T47D (cell line): ENCODE measurements around the gene ARL5A.
A peak's percentile ranks its signal among the peaks of the same experiment; 100 is the strongest.

ENCODE experiments used
- DNase-seq, 2 experiments: peaks; one replicate each; pipeline versions ENCODE4 v3.0.0 to v3.0.0-alpha.2; 2011 to 2012; ENCODE audit warnings: low read depth in 1 of 2, low spot score in 1 of 2
- JUND ChIP-seq: IDR thresholded peaks from 2 replicates; pipeline ENCODE4 v1.6.1; 2012; ENCODE audit warnings: low read depth
- in situ Hi-C: cut with HindIII; loops from 2 replicates; pipeline ENCODE4 v1.10.0; 2016; ENCODE audit warnings: low sequenced_read_pairs, low pct_unique_long_range_greater_than_20kb

The ARL5A gene

DNA sequence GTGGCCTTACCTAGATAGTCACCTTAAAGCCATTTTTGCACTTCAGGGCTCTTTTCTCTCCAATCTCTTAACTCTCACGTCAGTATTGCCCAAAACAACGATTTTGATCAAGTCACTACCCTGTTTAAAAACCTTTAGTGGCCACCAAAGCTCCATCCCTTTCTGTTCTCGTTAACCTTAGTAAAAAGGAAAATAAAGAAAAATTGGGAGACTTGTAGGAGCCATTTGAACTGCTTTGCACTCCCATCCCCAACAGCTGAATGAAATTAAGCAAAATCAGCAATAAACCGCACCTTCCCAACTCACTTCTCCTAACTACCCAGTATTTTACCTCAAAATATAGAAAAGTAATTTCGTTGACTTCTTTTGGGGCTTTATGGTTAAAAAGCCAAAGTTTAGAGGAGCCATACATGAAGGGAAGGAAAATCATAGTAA, 686 bp upstream of the ARL5A start:
- DNase-seq, result no peak
- TF ChIP-seq JUND, result no peak
- in situ Hi-C loops, result no loop called here

DNA sequence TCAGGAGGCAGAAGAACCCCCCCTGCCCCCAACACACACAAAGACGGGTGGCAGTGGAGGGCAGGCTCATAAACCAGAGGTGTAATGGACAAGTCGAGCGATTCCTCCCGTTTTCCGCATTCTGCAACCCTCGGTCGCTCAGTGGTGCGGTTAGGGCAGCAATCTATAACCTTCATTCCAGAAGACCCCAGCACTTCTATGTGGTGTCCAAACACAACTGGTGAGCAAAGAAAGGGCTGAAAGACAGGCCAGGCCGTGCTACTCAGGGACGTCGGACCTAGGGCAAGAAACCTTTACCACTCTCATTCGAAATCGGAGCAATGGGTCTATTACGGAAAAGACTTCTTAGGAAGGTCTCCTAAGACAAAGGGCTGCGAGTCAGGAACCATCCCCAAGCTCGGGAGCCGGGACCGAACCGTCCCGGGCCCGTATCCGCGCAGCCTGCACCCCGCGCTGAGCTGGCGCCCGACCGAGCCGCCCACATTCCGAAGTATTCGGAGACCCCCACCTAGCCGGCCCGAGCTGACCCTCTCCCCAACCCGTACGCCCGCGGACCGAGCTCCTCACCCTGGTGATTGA, 568 bp downstream of the ARL5A start:
- no peak for DNase-seq
- in situ Hi-C loops, result no loop called here
- TF ChIP-seq JUND, result no peak

GRCh38 chr2:151826737-151827157, 1.5 kb downstream of the ARL5A start:
- DNase-seq, result no peak
- in situ Hi-C loops, result no loop called here
- TF ChIP-seq JUND, result no peak

- in situ Hi-C loops, result no loop called here
- no peak for TF ChIP-seq JUND
- no peak for DNase-seq
Measured at GRCh38 chr2:151824886-151825285, 3.3 kb downstream of the ARL5A start.

- in situ Hi-C loops, result no loop called here
- no peak for DNase-seq
- TF ChIP-seq JUND, result no peak
Measured at GRCh38 chr2:151823651-151824050, 4.6 kb downstream of the ARL5A start.

DNA sequence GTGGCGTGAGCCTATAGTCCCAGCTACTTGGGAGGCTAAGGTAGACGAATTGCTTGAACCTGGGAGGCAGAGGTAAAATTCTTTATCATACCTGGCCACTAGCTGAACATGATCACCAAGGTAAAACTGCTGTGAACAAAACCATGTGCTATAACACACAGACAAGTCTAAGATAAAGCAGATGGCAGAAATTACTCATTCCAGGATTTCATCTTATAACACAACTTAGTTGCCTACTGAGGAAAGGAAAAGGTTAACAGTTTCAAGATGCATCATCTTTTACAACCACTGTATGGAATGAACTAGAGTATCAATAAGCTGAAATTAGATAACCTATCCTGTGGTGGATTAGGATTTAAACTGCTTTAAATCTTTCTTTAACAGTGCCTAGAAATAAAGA, 8.3 kb downstream of the ARL5A start:
- DNase-seq, result no peak

DNA sequence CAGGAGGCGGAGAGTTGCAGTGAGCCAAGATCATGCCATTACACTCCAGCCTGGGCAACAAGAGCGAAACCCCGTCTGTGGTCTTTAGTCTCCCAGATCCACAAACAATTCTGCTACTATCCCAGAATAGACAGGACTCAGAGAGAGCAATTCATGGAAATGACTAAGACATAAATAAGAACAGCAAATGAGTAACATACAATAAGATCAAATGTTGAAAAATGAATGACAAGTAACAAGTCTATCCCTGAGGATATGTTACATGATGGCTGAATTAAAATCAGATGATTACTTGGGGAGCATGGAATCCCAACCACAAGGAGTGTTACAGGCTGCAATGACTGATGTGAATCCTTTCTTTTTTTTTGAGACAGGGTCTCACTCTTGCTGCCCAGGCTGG, 10.3 kb downstream of the ARL5A start:
- in situ Hi-C loops, result no loop called here
- DNase-seq, result no peak
- TF ChIP-seq JUND, result no peak

More for the DNA sequence above, 8.3 kb downstream of the ARL5A start:
- no peak for TF ChIP-seq JUND
- in situ Hi-C loops, result no loop called here

DNA sequence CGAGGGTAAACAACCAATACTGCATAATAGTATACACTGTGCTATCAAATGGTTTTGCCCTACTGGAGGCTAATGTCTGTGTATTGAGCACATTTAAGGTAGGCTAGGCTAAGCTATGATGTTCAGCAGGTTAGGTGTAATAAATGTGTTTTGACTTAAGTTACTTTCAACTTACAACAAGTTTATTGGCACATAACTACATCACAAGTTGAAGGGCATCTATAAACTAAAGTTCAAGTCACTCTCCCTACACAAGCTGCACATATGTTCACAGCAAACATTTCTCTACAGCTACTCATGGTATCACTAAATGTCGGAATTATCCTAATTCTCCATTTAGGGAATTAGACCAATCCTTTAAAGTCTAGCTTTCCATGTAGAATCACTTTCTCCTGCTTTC, 11.4 kb downstream of the ARL5A start:
- in situ Hi-C loops, result no loop called here
- TF ChIP-seq JUND, result no peak
- no peak for DNase-seq

DNA sequence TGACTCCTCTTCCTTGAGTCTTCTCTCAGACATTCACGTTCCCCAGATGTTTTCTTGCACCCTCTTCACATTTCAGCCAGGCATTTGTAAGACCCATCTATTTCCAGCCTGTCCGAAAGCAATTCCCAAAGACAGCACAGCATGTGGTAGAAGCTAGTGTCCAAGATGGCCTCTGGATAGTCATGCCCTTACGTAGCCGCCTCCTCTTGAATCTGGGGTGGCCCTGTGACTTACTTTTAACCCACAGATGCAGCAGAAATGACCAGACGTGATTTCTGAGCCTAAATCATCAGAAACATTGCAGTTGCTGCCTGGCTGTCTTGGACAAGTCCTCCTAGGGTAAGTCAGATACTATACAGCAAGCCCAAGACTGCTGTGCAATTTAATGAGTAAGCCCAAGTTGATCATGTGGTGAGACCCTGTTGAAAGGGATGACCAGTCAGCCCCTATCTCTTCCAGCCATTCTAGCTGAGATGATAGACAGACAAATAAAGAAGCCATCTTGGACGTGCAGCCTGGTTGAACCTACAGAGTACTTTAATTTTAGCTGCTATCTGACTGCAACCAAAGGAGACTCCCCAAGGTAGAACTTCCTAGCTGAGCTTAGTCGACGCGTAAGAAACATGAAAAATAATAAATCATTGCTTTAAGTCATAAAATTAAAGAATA, 12.3 kb downstream of the ARL5A start:
- no peak for DNase-seq
- in situ Hi-C loops, result no loop called here
- no peak for TF ChIP-seq JUND

- TF ChIP-seq JUND, result no peak
- no peak for DNase-seq
- in situ Hi-C loops, result no loop called here
Measured at GRCh38 chr2:151810489-151810888, 17.7 kb downstream of the ARL5A start.

- no peak for TF ChIP-seq JUND
- in situ Hi-C loops, result no loop called here
- DNase-seq, result no peak
Measured at GRCh38 chr2:151809073-151809383, 19.2 kb downstream of the ARL5A start.

- in situ Hi-C loops, result no loop called here
- TF ChIP-seq JUND, result no peak
- peak in 1 of 2 experiments; percentile 42 for DNase-seq
Measured at GRCh38 chr2:151808258-151809072, 19.8 kb downstream of the ARL5A start.

- DNase-seq, result no peak
- in situ Hi-C loops, result no loop called here
- no peak for TF ChIP-seq JUND
Measured at GRCh38 chr2:151805961-151806360, 22.3 kb downstream of the ARL5A start.

- in situ Hi-C loops, result no loop called here
- no peak for DNase-seq
Measured at GRCh38 chr2:151805343-151805742, 22.9 kb downstream of the ARL5A start.

More at GRCh38 chr2:151805343-151805742, 22.9 kb downstream of the ARL5A start:
- TF ChIP-seq JUND, result no peak
